ENCODE measurements around the gene ANAPC7.

GRCh38 chr12:110426406-110426805 is 22.9 kb upstream of the ANAPC7 start:
- TF ChIP-seq CTCF (IDR thresholded peaks at IDR 0.05; ENCODE audit: borderline replicate concordance, extremely low read depth, low read length, poor library complexity, severe bottlenecking) = no peak
- no peak for TF ChIP-seq EZH2 (IDR thresholded peaks at IDR 0.05; ENCODE audit: borderline replicate concordance, low read depth, low read length, severe bottlenecking)
